Endothelial cell (in vitro differentiated cells): ENCODE measurements around the gene CAPZB. TPM values are rescaled to one million over a fixed set of nuclear protein-coding genes. Genes with fewer than 3 reads are reported as not detected.

ENCODE experiments used
- DNase-seq: peaks from one replicate; pipeline ENCODE4 v3.0.0; 2021; ENCODE audit warnings: low spot score
- H3K27ac Mint-ChIP-seq: one replicate; pipeline ENCODE4 v1.8.0; 2021; ENCODE audit warnings: mixed read lengths, inconsistent platforms; ENCODE audit not compliant: unreplicated experiment
- H3K27me3 Mint-ChIP-seq: one replicate; pipeline ENCODE4 v1.8.0; 2021; ENCODE audit warnings: mild to moderate bottlenecking, moderate library complexity, mixed read lengths, inconsistent platforms; ENCODE audit not compliant: unreplicated experiment
- H3K36me3 Mint-ChIP-seq: one replicate; pipeline ENCODE4 v1.8.0; 2021; ENCODE audit warnings: mild to moderate bottlenecking, low read depth, mixed read lengths, inconsistent platforms; ENCODE audit not compliant: unreplicated experiment
- H3K4me1 Mint-ChIP-seq: one replicate; pipeline ENCODE4 v1.8.0; 2021; ENCODE audit warnings: mild to moderate bottlenecking, mixed read lengths, inconsistent platforms; ENCODE audit not compliant: unreplicated experiment
- H3K4me3 Mint-ChIP-seq: one replicate; pipeline ENCODE4 v1.8.0; 2021; ENCODE audit warnings: mild to moderate bottlenecking, mixed read lengths, inconsistent platforms; ENCODE audit not compliant: unreplicated experiment
- H3K9me3 Mint-ChIP-seq: one replicate; pipeline ENCODE4 v1.8.0; 2021; ENCODE audit warnings: mixed read lengths, inconsistent platforms; ENCODE audit not compliant: unreplicated experiment
- CTCF ChIP-seq: fragments of 200-600 bp; sonication (generic); IDR thresholded peaks from one replicate; pipeline ENCODE4 v1.5.0; 2021; ENCODE audit warnings: antibody characterized with exemption; ENCODE audit not compliant: unreplicated experiment
- total RNA-seq: library from RNA; stranded (reverse); fragmentation: NEBNext Ultra II Directional; extraction: Animal tissue kit (Norgen Biotek cat#: 25700); gene quantifications from one replicate; pipeline ENCODE4 v1.2.1, GENCODE V29; 2021; ENCODE audit not compliant: unreplicated experiment

Gene CAPZB
- total RNA-seq, 1 donor from 2014 or later, result 414 TPM

GRCh38 chr1:19443326-19443725 is 42.0 kb downstream of the CAPZB start:
- Mint-ChIP-seq H3K9me3 (no peaks in the 10 kb centered on the region), H3K27ac (no peak overlapping the region), H3K36me3 (no peaks in the 10 kb centered on the region), H3K27me3 (peaks cover 3% of the 10 kb centered on the region), H3K4me1 (peaks cover 40% of the 10 kb centered on the region), H3K4me3 (no peak overlapping the region)
- no peak for DNase-seq
- no peak for TF ChIP-seq CTCF

- no peaks in the 10 kb centered on the region for H3K36me3 Mint-ChIP-seq
- no peak overlapping the region for H3K27ac Mint-ChIP-seq
- DNase-seq, result no peak
- no peak for TF ChIP-seq CTCF
- H3K4me1 Mint-ChIP-seq, result peaks cover 46% of the 10 kb centered on the region
- H3K9me3 Mint-ChIP-seq, result no peaks in the 10 kb centered on the region
- peaks cover 3% of the 10 kb centered on the region for H3K27me3 Mint-ChIP-seq
- no peak overlapping the region for H3K4me3 Mint-ChIP-seq
Observed at GRCh38 chr1:19442154-19443096, 42.9 kb downstream of the CAPZB start.

GRCh38 chr1:19441048-19441780 is 44.1 kb downstream of the CAPZB start:
- H3K4me3 Mint-ChIP-seq, result no peak overlapping the region
- H3K27ac Mint-ChIP-seq, result no peak overlapping the region
- no peak for TF ChIP-seq CTCF
- no peak for DNase-seq
- H3K9me3 Mint-ChIP-seq, result no peaks in the 10 kb centered on the region
- peaks cover 40% of the 10 kb centered on the region for H3K4me1 Mint-ChIP-seq
- no peaks in the 10 kb centered on the region for H3K36me3 Mint-ChIP-seq
- no peaks in the 10 kb centered on the region for H3K27me3 Mint-ChIP-seq

GRCh38 chr1:19439464-19440171 is 45.7 kb downstream of the CAPZB start:
- peaks cover 43% of the 10 kb centered on the region for H3K4me1 Mint-ChIP-seq
- TF ChIP-seq CTCF, result no peak
- H3K4me3 Mint-ChIP-seq, result no peak overlapping the region
- H3K27me3 Mint-ChIP-seq, result no peaks in the 10 kb centered on the region
- no peaks in the 10 kb centered on the region for H3K9me3 Mint-ChIP-seq
- no peak overlapping the region for H3K27ac Mint-ChIP-seq
- H3K36me3 Mint-ChIP-seq, result no peaks in the 10 kb centered on the region
- no peak for DNase-seq
